ENCODE data around the gene KPNA2. TPM values are rescaled to one million over a fixed set of nuclear protein-coding genes. Genes with fewer than 3 reads are reported as not detected.

The KPNA2 gene
- total and polyA plus RNA-seq, 2 of the 13 experiments (the other 11 are each of a cell fraction or from before 2014, with no cell fraction given) = 111 to 305 TPM

DNA sequence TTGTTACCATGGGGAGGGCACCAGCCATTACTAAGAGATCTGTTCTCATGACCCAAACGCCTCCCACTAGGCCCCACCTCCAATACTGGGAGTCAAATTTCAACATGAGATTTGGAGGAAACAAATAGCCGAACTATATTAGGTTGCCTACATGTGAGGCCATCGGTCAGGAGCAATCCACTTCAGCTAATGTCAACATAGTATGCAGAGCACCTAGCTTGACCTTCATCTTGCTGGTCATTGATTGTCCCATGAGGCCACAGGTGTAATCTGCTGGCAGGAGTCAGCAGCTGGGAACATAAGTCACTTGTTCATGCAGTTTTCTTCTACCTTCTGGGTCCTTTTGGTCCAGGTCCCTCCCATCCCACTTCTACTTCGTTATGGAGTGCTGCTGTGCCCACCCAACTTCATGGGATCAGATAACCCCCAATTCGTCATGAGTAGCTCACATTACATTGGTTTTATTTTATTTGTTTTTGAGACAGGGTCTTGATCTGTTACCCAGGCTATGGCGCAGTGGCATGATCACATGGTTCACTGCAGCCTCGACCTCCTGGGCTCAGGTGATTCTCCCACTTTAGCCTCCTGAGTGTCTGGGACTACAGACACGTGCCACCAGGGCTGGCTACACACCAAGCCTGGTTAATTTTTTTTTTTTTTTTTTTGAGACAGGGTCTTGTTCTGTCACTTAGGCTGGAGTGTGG lies 5.9 kb upstream of the KPNA2 start (continued):
- TF ChIP-seq HIC2 (CRISPR knock-in tag; IDR thresholded peaks at IDR 0.05; ENCODE audit: low read depth) = 0 out of 2 replicates have a peak, but pooled peaks have one; percentile 18
- TF ChIP-seq ZNF30 (CRISPR knock-in tag; IDR thresholded peaks at IDR 0.05) = no peak
- TF ChIP-seq EED (CRISPR knock-in tag; IDR thresholded peaks at IDR 0.05) = no peak
- TF ChIP-seq ZBTB37 (CRISPR knock-in tag; IDR thresholded peaks at IDR 0.05) = no peak
- TF ChIP-seq SATB2 (CRISPR knock-in tag; IDR thresholded peaks at IDR 0.05) = no peak
- TF ChIP-seq ZNF510 (CRISPR knock-in tag; IDR thresholded peaks at IDR 0.05; ENCODE audit: low read depth) = no peak
- TF ChIP-seq FOXP4 (CRISPR knock-in tag; IDR thresholded peaks at IDR 0.05) = peak; percentile 81; the same call in 1 of the 2 replicates
- TF ChIP-seq ZNF251 (CRISPR knock-in tag; IDR thresholded peaks at IDR 0.05) = no peak
- peak; percentile 49 for TF ChIP-seq ZMAT3 (CRISPR knock-in tag; conservative IDR thresholded peaks at IDR 0.05)
- peak; percentile 81; the same call in 1 of the 2 replicates for TF ChIP-seq KLF11 (CRISPR knock-in tag; IDR thresholded peaks at IDR 0.05)
- no peak for TF ChIP-seq GATA4 (IDR thresholded peaks at IDR 0.05; ENCODE audit: borderline replicate concordance, low read depth)
- peak; percentile 42; the same call in 1 of the 2 replicates for TF ChIP-seq MIER2 (CRISPR knock-in tag; IDR thresholded peaks at IDR 0.05)
- no peak for TF ChIP-seq HDAC6 (IDR thresholded peaks at IDR 0.05; ENCODE audit: low read depth, low read length)
- TF ChIP-seq, protein P1, sequence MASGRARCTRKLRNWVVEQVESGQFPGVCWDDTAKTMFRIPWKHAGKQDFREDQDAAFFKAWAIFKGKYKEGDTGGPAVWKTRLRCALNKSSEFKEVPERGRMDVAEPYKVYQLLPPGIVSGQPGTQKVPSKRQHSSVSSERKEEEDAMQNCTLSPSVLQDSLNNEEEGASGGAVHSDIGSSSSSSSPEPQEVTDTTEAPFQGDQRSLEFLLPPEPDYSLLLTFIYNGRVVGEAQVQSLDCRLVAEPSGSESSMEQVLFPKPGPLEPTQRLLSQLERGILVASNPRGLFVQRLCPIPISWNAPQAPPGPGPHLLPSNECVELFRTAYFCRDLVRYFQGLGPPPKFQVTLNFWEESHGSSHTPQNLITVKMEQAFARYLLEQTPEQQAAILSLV (CRISPR knock-in tag; IDR thresholded peaks at IDR 0.05; ENCODE audit: borderline replicate concordance) = 0 out of 2 replicates have a peak, but pooled peaks have one; percentile 21
- TF ChIP-seq TP53 (CRISPR knock-in tag; conservative IDR thresholded peaks at IDR 0.05) = no peak
- TF ChIP-seq ZNF33A (CRISPR knock-in tag; IDR thresholded peaks at IDR 0.05; ENCODE audit: borderline replicate concordance) = no peak
- no peak for TF ChIP-seq NRL (CRISPR knock-in tag; IDR thresholded peaks at IDR 0.05; ENCODE audit: borderline replicate concordance)
- TF ChIP-seq ZNF572 (CRISPR knock-in tag; IDR thresholded peaks at IDR 0.05) = no peak
- TF ChIP-seq RFXAP (CRISPR knock-in tag; IDR thresholded peaks at IDR 0.05; ENCODE audit: borderline replicate concordance) = no peak

All from HepG2 (cell line).